NOMO-1 treated with dmso at 0.1 percent for 144 hours (cell line): ENCODE measurements around the gene KCNA3.
"Not testable (repeated sequence)": the region's sequence is repeated elsewhere in the genome, so short reads cannot be mapped to it uniquely, and the experiment has no call there.

Experiments used
- DNase-seq: peaks from one replicate; lab custom pipeline; 2025; ENCODE audit not compliant: unreplicated experiment; lab: John Stamatoyannopoulos, UW

Gene KCNA3

GRCh38 chr1:110680036-110680735 lies 5.4 kb upstream of the KCNA3 start:
- DNase-seq: no peak

- no peak for DNase-seq
These were observed 2.8 kb upstream of the KCNA3 start for GRCh38 chr1:110677526-110677925.

GRCh38 chr1:110676970-110677369 lies 2.2 kb upstream of the KCNA3 start:
- no peak for DNase-seq

- DNase-seq: no peak
These were observed 486 bp upstream of the KCNA3 start for GRCh38 chr1:110675060-110675791.

GRCh38 chr1:110673805-110674336 lies 869 bp downstream of the KCNA3 start:
- no peak for DNase-seq

GRCh38 chr1:110673197-110673701 lies 1.5 kb downstream of the KCNA3 start:
- no peak for DNase-seq

- DNase-seq: peak; percentile 54
These were observed 2.0 kb downstream of the KCNA3 start for GRCh38 chr1:110672753-110673108.

- no peak for DNase-seq
These were observed 2.6 kb downstream of the KCNA3 start for GRCh38 chr1:110672001-110672752.

GRCh38 chr1:110671361-110671760 lies 3.4 kb downstream of the KCNA3 start:
- no peak for DNase-seq

GRCh38 chr1:110668549-110668948 lies 6.2 kb downstream of the KCNA3 start:
- no peak for DNase-seq

GRCh38 chr1:110667776-110668175 lies 7.0 kb downstream of the KCNA3 start:
- DNase-seq: no peak

GRCh38 chr1:110663241-110663640 lies 11.5 kb downstream of the KCNA3 start:
- no peak for DNase-seq

GRCh38 chr1:110659559-110659958 lies 15.2 kb downstream of the KCNA3 start:
- not testable (repeated sequence) for DNase-seq

- DNase-seq: no peak
These were observed 17.4 kb downstream of the KCNA3 start for GRCh38 chr1:110657351-110657750.

GRCh38 chr1:110650609-110651008 lies 24.1 kb downstream of the KCNA3 start:
- no peak for DNase-seq

- DNase-seq: no peak
These were observed 26.3 kb downstream of the KCNA3 start for GRCh38 chr1:110648417-110648816.

- no peak for DNase-seq
These were observed 27.4 kb downstream of the KCNA3 start for GRCh38 chr1:110647254-110647891.

GRCh38 chr1:110645821-110646735 lies 28.7 kb downstream of the KCNA3 start:
- DNase-seq: peak; percentile 81

GRCh38 chr1:110645211-110645610 lies 29.5 kb downstream of the KCNA3 start:
- DNase-seq: no peak

- DNase-seq: no peak
These were observed 30.8 kb downstream of the KCNA3 start for GRCh38 chr1:110643879-110644472.
